Gastroesophageal sphincter (tissue), 3 donors: Measurements from ENCODE around the gene ADPRHL1.

Experiments
- POLR2A ChIP-seq, 2 donors: fragments of 450-650 bp; IDR thresholded peaks; one replicate each; pipeline ENCODE4 v1.6.1; 2017; ENCODE audit warnings: antibody characterized with exemption in 2 of 2, mild to moderate bottlenecking in 2 of 2, moderate library complexity in 1 of 2
- TF ChIP-seq, protein P1 (sequence below), 4 experiments: fragments of 200-600 bp in 2 of 4; fragments of 450-650 bp in 2 of 4; sonication (generic) in 1 of 4; IDR thresholded peaks; one replicate each; pipeline ENCODE4 v1.5.1; 2017 to 2019; ENCODE audit warnings: antibody characterized with exemption in 4 of 4, mild to moderate bottlenecking in 2 of 4, moderate library complexity in 2 of 4

DNA sequence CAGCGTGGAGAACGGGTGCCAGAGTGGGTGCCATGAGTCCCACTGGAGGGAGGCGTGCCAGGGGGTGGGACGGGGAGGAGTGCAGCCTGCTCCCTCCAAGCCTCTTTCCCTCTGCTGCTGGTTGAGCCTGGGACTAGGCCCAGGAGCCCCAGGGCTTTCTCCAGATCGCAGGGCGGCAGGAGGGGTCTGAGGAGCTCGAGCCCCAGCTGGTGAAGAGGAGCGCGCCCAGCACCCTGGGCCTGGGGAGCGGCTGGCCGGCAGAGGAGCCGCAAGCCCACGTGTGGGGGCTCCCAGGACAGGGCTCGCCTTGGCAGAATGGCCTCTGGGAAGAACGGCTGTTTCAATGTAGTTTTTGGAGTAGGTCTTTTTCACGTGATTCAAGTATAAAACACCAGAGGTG is 49.4 kb upstream of the ADPRHL1 start:
- TF ChIP-seq, protein P1, sequence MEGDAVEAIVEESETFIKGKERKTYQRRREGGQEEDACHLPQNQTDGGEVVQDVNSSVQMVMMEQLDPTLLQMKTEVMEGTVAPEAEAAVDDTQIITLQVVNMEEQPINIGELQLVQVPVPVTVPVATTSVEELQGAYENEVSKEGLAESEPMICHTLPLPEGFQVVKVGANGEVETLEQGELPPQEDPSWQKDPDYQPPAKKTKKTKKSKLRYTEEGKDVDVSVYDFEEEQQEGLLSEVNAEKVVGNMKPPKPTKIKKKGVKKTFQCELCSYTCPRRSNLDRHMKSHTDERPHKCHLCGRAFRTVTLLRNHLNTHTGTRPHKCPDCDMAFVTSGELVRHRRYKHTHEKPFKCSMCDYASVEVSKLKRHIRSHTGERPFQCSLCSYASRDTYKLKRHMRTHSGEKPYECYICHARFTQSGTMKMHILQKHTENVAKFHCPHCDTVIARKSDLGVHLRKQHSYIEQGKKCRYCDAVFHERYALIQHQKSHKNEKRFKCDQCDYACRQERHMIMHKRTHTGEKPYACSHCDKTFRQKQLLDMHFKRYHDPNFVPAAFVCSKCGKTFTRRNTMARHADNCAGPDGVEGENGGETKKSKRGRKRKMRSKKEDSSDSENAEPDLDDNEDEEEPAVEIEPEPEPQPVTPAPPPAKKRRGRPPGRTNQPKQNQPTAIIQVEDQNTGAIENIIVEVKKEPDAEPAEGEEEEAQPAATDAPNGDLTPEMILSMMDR (IDR thresholded peaks at IDR 0.05): no peak
- TF ChIP-seq POLR2A (IDR thresholded peaks at IDR 0.05): no peak
